HFFc6 (cell line): ENCODE data around the gene TMEM134. TPM values are rescaled to one million over a fixed set of nuclear protein-coding genes. Genes with fewer than 3 reads are reported as not detected.

Experiments used
- DNase-seq: peaks from one replicate; pipeline ENCODE4 v3.0.0-alpha.2; 2018
- H3K27ac Mint-ChIP-seq: 2 replicates; pipeline ENCODE4 v1.8.0; 2020; ENCODE audit warnings: mild to moderate bottlenecking, mixed read lengths
- H3K27me3 Mint-ChIP-seq: 2 replicates; pipeline ENCODE4 v1.8.0; 2021; ENCODE audit warnings: mild to moderate bottlenecking, moderate library complexity, mixed read lengths; ENCODE audit not compliant: insufficient read depth
- H3K36me3 Mint-ChIP-seq: 2 replicates; pipeline ENCODE4 v1.8.0; 2021; ENCODE audit warnings: low read depth, mixed read lengths
- H3K4me1 Mint-ChIP-seq: 2 replicates; pipeline ENCODE4 v1.8.0; 2020; ENCODE audit warnings: low read depth, mixed read lengths
- H3K4me3 Mint-ChIP-seq: 2 replicates; pipeline ENCODE4 v1.8.0; 2020; ENCODE audit warnings: mild to moderate bottlenecking, moderate library complexity, mixed read lengths
- H3K9me3 Mint-ChIP-seq: 2 replicates; pipeline ENCODE4 v1.8.0; 2020; ENCODE audit warnings: mild to moderate bottlenecking, mixed read lengths
- total RNA-seq, 6 experiments: library from RNA; stranded (reverse); fragmentation: NEBNext Ultra II Directional; extraction: Animal tissue kit (Norgen Biotek cat#: 25700); gene quantifications; 2 replicates in 1 of 6; 3 replicates in 5 of 6; pipeline ENCODE4 v1.2.3, GENCODE V29; 2021
- TF ChIP-seq, protein P1 (sequence below): fragments of 200-600 bp; sonication (generic); IDR thresholded peaks from 2 replicates; pipeline ENCODE4 v1.5.0; 2021; ENCODE audit warnings: antibody characterized with exemption, mild to moderate bottlenecking

Gene TMEM134
- total RNA-seq, 6 experiments from 2014 or later = 28.5 to 43.7 (median 32.2) TPM

DNA sequence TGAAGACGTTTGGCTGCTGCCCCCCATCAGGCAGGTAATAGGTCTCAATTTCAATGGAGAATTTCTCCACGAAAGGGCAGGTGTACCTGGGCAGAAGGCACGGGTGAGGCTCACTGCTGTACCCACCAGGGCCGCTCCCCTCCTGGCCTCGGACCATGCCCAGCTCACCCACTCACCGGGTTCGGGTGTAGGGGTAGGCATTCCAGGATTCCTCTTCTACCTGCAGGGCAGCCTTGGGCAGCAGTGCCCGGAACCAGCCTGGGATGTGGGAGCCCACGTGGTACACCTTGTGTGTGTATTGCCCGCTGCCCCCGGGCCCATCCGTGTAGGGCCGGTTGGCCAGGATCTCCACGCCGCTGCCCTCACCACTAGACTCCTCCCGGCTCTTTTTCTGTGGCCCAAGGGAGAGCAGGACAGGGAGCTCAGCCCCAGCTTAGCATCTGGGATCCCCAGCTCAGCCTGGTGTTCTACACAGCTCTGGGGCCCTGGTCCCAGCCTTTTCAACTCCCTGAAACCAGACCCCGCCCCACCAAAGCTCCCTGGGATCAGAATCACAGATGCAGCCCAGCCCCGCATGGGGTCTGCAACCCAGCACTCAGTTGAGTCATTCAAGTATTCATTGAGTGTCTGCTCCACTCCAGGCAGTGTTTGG, 33.4 kb upstream of the TMEM134 start:
- Mint-ChIP-seq H3K4me1 (peaks cover 30% of the 10 kb centered on the region), H3K4me3 (peak overlapping the region; percentile 36), H3K27me3 (peaks cover 3% of the 10 kb centered on the region; the same call in 1 of the 2 replicates), H3K27ac (no peak overlapping the region), H3K9me3 (no peaks in the 10 kb centered on the region), H3K36me3 (peaks cover 9% of the 10 kb centered on the region)
- TF ChIP-seq, protein P1, sequence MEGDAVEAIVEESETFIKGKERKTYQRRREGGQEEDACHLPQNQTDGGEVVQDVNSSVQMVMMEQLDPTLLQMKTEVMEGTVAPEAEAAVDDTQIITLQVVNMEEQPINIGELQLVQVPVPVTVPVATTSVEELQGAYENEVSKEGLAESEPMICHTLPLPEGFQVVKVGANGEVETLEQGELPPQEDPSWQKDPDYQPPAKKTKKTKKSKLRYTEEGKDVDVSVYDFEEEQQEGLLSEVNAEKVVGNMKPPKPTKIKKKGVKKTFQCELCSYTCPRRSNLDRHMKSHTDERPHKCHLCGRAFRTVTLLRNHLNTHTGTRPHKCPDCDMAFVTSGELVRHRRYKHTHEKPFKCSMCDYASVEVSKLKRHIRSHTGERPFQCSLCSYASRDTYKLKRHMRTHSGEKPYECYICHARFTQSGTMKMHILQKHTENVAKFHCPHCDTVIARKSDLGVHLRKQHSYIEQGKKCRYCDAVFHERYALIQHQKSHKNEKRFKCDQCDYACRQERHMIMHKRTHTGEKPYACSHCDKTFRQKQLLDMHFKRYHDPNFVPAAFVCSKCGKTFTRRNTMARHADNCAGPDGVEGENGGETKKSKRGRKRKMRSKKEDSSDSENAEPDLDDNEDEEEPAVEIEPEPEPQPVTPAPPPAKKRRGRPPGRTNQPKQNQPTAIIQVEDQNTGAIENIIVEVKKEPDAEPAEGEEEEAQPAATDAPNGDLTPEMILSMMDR = no peak
- DNase-seq = no peak

DNA sequence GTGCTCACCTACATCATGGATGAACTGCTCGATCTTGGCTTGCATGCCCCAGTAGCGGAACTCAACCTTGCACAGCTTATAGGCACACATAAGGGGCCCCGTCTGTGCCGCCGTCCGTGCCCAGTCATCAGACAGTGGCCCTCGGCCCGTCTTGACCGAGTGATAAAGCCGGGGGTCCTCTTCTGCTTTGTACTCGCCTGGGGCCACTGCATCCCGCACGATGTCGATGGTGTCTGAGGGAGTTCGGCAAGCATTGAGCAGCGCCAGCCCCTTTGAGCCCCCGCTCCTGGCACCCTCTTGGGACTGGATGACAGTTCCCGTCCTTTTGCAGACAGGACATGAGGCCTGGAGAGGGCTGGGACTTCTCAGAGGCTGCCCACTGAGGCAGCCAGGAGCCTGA, 32.8 kb upstream of the TMEM134 start:
- Mint-ChIP-seq H3K27ac (no peak overlapping the region), H3K27me3 (peaks cover 3% of the 10 kb centered on the region; the same call in 1 of the 2 replicates), H3K4me1 (peaks cover 25% of the 10 kb centered on the region), H3K36me3 (peaks cover 9% of the 10 kb centered on the region), H3K4me3 (no peak overlapping the region), H3K9me3 (no peaks in the 10 kb centered on the region)
- TF ChIP-seq, protein P1 = no peak
- DNase-seq = no peak

DNA sequence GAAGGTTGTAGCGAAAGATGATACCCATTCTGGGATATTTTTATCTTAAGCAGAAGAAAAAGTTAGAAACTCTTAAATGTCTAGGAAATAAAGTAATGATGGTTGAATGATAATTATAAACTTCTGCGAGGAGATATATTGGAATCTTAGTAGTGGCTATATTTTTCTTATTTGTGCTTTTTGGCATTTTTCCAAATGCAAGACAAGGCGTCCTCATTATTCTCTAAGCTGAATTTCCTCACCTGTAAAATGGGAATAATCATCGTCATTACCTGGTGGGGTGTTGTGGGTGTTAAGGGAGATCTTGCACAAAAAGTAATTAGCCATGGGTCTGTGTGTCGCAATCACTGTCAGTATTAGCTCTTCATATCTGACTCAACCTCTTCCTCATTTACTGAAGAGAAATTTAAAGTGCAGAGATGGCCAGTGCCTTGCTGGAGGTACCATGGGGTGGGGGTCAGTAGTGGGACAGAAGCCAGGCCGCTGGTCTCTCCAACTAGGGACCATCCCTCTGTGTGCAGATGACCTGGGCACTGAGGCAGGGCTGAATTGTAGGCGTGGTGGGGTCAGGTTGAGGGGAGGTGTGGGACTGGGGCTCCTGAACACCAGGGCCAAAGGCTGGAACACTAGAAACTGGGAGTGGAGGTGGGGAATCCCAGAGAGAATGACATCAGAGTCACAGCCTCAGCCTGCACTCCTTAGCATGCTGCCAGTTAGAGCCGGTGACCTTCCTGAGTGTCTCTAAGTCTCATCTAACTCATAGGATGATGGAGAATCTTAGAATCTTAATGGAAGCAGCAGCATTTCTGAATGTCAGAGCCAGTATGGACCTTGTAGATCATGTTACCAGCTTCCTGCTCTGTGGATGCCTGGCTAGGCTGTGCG, 32.0 kb upstream of the TMEM134 start:
- H3K27ac Mint-ChIP-seq = no peak overlapping the region
- H3K27me3 Mint-ChIP-seq = peaks cover 1% of the 10 kb centered on the region; the same call in 1 of the 2 replicates
- no peak for DNase-seq
- TF ChIP-seq, protein P1 = no peak
- H3K4me1 Mint-ChIP-seq = peaks cover 17% of the 10 kb centered on the region
- H3K36me3 Mint-ChIP-seq = peaks cover 9% of the 10 kb centered on the region
- H3K4me3 Mint-ChIP-seq = no peak overlapping the region
- no peaks in the 10 kb centered on the region for H3K9me3 Mint-ChIP-seq

DNA sequence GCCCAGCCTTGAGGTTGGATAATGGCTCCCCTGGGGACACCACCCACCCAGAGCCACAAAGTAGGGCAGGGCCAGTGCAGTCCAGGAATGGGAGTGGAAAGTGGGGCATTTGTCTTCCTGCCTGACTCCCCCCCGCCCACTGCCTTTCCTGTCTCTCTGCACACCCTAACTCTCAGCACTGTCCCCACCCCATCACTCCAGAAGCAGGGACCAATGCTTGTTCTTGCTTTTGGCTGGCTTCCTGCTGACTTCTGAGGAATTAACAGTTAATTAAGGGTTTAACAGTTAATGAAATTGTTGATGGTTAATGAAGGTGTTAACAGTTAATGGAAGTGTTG, 31.4 kb upstream of the TMEM134 start:
- Mint-ChIP-seq H3K4me1 (peaks cover 11% of the 10 kb centered on the region), H3K9me3 (no peaks in the 10 kb centered on the region)

DNA sequence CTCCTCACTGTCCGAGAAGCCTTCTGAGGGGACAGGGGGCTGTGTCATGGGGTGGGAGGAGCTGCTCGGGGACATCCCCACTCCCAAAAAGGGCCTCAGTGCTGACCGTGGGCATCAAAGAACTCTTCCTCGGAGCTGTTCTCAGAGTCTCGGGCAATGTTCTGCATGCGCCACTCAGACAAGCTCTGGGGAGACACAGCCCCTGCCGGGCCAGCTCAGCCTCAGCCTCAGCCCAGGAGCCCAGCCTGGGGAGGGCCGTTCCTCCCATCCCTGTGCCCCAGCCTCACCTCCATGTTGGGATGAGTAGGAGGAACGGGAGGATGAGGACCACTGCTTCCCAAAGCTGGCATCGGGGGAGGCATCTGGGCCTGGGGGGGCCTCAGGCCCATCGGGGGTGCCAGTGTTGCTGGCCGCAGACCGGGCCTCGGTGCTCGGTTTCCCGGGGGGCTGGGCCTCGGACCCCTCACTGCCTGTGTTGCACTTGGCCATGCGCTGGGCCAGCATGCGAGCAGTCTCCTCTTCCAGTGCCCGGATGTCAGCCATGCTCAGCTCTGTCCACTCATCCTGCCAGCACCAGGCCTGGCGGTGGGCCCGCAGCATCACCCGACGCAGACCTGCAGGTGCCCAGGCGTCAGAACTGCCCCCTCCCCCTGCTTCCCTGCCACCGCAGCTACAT, 30.9 kb upstream of the TMEM134 start:
- no peak overlapping the region for H3K4me3 Mint-ChIP-seq
- H3K4me1 Mint-ChIP-seq = peaks cover 9% of the 10 kb centered on the region; the same call in 1 of the 2 replicates
- no peaks in the 10 kb centered on the region for H3K9me3 Mint-ChIP-seq
- TF ChIP-seq, protein P1 = no peak
- no peaks in the 10 kb centered on the region; the same call in 1 of the 2 replicates for H3K27me3 Mint-ChIP-seq
- peaks cover 9% of the 10 kb centered on the region for H3K36me3 Mint-ChIP-seq
- DNase-seq = no peak
- H3K27ac Mint-ChIP-seq = no peak overlapping the region

More for the DNA sequence above, 31.4 kb upstream of the TMEM134 start:
- Mint-ChIP-seq H3K27ac (no peak overlapping the region), H3K4me3 (no peak overlapping the region), H3K36me3 (peaks cover 9% of the 10 kb centered on the region), H3K27me3 (no peaks in the 10 kb centered on the region; the same call in 1 of the 2 replicates)
- no peak for DNase-seq
- TF ChIP-seq, protein P1 = no peak
